GM18507 (cell line): ENCODE data around the gene HYLS1.
A peak's percentile ranks its signal among the peaks of the same experiment; 100 is the strongest.

ENCODE experiments used
- DNase-seq: peaks from one replicate; pipeline ENCODE4 v3.0.0; 2011; ENCODE audit warnings: low read depth; ENCODE audit not compliant: insufficient read length; ENCODE audit errors: extremely low spot score
- FAIRE-seq: peaks from 2 replicates; lab custom pipeline; 2011; peaks lifted over from hg19 to GRCh38; lab: Jason Lieb, UNC

Gene HYLS1

GRCh38 chr11:125930076-125930450 lies 42.6 kb downstream of the HYLS1 start:
- no peak for FAIRE-seq

GRCh38 chr11:125931116-125931515 lies 43.6 kb downstream of the HYLS1 start:
- DNase-seq (no peak), FAIRE-seq (no peak)

More at GRCh38 chr11:125930076-125930450, 42.6 kb downstream of the HYLS1 start:
- no peak for DNase-seq

GRCh38 chr11:125931668-125932067 lies 44.2 kb downstream of the HYLS1 start:
- no peak for FAIRE-seq

GRCh38 chr11:125932301-125932700 lies 44.8 kb downstream of the HYLS1 start:
- DNase-seq (no peak), FAIRE-seq (no peak)

More at GRCh38 chr11:125931668-125932067, 44.2 kb downstream of the HYLS1 start:
- DNase-seq: no peak

- no peak for DNase-seq
- FAIRE-seq: no peak
Measured at GRCh38 chr11:125933030-125933813, 45.8 kb downstream of the HYLS1 start.

- DNase-seq (no peak), FAIRE-seq (no peak)
Measured at GRCh38 chr11:125934473-125934872, 47.0 kb downstream of the HYLS1 start.

GRCh38 chr11:125935056-125935455 lies 47.6 kb downstream of the HYLS1 start:
- FAIRE-seq (no peak), DNase-seq (no peak)

DNA sequence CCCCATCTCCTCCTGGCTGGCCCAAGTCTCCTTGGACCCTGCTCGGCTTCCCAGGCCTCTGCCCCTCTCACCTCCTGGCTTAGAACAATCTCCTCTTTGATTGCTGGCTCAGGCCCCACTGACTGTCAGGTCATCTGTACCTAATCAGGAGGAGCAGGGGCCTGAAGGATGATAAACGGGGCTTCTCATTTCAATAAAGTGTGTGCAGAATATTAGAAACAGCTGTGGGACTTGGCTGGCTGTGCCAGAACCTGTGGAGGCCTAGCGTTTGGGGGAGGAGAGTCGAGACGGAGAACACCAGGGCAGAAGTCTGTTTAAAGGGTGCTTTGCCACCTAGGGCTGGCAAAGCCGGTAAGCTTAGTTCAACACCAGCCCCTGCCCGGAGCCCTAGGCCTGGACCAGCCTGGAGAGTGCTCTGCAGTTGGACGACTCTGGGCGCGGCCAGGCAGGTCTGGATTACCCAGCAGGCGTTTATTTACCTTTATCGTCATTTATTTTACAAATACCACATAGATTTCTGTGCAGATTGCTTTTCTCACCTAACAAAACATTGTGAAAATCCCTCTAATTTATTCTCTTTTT lies 48.2 kb downstream of the HYLS1 start:
- DNase-seq (no peak), FAIRE-seq (no peak)

GRCh38 chr11:125938418-125938817 lies 51.0 kb downstream of the HYLS1 start:
- FAIRE-seq (no peak), DNase-seq (no peak)

DNA sequence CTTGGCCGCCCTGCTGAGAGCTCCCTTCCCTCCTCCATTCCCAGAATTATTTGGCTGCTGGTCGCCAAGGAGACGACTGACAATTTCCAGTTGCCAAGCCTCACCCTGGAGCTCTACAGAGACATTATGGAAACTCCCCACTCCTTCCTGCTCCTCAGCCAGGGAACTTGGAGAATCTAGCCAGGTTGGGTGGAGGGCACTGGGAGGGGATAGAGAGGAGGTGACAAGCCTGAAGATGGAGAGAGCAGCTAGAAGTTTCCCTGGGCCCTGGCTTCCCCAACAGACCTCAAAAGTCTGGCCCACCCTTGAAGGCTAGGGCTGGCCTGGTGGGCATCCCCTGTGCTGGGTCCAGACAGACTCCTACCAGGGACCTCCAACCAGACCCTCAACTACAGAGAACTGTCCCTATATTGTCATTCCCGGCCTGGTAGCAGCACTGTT lies 51.6 kb downstream of the HYLS1 start:
- FAIRE-seq (no peak), DNase-seq (no peak)

GRCh38 chr11:125940145-125940544 lies 52.7 kb downstream of the HYLS1 start:
- DNase-seq: no peak
- no peak for FAIRE-seq

DNA sequence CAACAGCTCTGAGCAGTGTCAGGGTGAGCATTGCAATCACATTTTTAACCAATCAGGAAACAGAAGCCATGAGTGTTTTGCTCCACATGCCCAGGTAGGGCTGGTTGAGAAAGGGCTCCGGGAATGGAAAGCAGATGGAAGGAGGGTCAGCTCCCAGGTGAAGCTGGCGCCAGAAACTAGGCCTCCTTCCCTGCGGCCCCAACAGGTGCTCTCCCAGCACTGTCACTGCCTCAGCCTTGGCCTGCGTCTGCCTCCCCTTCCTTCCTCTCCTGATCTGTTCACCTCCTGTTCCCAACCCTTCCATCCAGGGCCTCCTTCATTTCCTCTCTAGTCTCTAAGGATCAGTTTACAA lies 53.8 kb downstream of the HYLS1 start:
- no peak for DNase-seq
- no peak for FAIRE-seq

- DNase-seq (peak; percentile 23), FAIRE-seq (peak; percentile 29)
Measured at GRCh38 chr11:125941619-125942611, 54.4 kb downstream of the HYLS1 start.

DNA sequence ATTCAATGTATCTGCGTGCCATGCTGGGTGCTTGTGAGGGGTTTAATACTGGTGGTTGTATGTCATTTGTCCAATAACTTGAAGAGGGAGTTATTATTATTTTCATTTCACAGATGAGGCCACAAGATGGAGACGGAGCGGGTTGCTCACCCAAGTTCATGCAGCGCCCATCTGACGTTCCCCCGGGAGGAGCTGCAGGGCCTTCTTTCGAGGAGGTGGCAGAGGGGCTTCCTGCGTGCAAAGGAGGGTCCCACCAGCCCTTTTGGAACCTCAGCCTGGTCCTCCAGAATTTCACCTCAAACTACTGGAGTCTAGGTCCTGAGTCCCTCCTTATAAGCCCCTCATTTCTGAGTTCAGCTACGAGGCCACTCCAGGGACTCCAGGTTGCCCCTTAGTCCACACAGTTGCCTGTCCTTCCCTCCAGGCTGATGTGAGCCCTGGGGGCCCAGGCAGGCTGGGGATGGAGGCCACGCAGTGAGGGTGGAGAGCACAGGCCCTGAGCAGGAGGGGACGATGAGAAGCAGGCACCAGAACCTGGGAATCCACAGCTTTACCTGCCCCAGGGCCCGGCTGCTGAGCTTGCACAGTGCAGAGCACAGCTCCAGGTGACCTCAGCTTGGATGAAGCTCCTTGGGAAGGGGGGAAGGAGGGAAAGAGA lies 55.4 kb downstream of the HYLS1 start:
- DNase-seq (no peak), FAIRE-seq (no peak)

DNA sequence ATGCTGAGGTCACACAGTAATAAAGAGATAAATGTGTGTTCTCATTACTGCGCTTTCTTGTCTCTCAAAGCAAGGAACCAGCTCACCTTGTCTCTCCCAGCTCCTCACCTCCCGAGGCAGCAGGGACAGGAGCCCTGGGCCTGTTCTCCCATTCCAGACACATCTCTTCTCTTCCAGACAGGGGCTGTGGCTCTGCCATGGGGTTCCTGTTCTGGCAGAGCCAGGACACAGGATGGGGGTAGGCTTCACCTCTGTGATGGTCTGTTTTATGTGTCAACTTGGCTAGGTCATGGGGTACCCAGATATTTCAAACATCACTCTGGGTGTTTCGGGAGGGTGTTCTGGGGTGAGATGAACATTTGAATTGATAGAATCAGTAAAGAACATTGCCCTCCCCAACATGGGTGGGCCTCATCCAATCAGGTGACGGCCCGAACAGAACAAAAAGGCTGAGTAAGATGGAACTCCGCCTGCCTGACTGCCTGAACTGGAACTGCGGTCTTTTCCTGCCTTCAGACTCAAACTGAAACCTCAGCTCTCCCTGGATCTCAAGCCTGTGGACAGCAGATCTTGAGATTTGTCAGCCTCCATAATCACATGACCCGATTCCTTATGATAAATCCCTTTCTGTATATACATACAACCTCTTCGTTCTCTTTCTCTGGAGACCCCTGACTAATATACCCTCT lies 56.3 kb downstream of the HYLS1 start:
- FAIRE-seq: no peak

GRCh38 chr11:125944350-125945010 lies 57.0 kb downstream of the HYLS1 start:
- FAIRE-seq (no peak), DNase-seq (no peak)

More for the DNA sequence above, 56.3 kb downstream of the HYLS1 start:
- DNase-seq: no peak

GRCh38 chr11:125945011-125945796 lies 57.7 kb downstream of the HYLS1 start:
- no peak for FAIRE-seq

More at GRCh38 chr11:125945011-125945796, 57.7 kb downstream of the HYLS1 start:
- no peak for DNase-seq
